ENCODE data around the gene MED15. TPM values are rescaled to one million over a fixed set of nuclear protein-coding genes. Genes with fewer than 3 reads are reported as not detected.

Gene MED15
- total and polyA plus RNA-seq, 2 of the 4 experiments (the other 2 are of a cell fraction), result 19.0 to 68.8 TPM

- H4K8ac ChIP-seq (ENCODE audit: low read depth in 2 of 2, low read length in 2 of 2), result no peak overlapping the region
- no peak overlapping the region for H2AFZ ChIP-seq (replicated peaks; ENCODE audit: low read length, poor library complexity)
- no peak overlapping the region for H2BK120ac ChIP-seq (ENCODE audit: low read depth, low read length)
- H3K4me3 ChIP-seq (ENCODE audit: insufficient read depth, low read depth, low read length), result no peak overlapping the region
- CTCF ChIA-PET, result interaction anchor here (1.3 to 3.2 kb wide), 5 partner anchors 8 to 54 kb away, joined by 4 to 16 read pairs (median 7); no protein-coding TSS in a partner anchor
- POLR2A ChIA-PET (ENCODE audit: unreplicated experiment), result no interaction called here
- ATAC-seq (ENCODE audit: low read depth) (no peak), DNase-seq (no peak)
- no peak overlapping the region for H3K4ac ChIP-seq (ENCODE audit: low read depth, low read length)
- H4K5ac ChIP-seq (ENCODE audit: low read depth, low read length), result no peak overlapping the region
- in situ Hi-C loops (cut with MboI; ENCODE audit: low sequenced_read_pairs) (no loop called here), intact Hi-C loops (cut with micrococcal nuclease) (no loop called here), dilution Hi-C loops (cut with HindIII; ENCODE audit: low sequenced_read_pairs, unreplicated experiment) (no loop called here)
- no peak for TF ChIP-seq RAD21 (IDR thresholded peaks at IDR 0.05; ENCODE audit: low read length)
- no peak for TF ChIP-seq RFX5 (IDR thresholded peaks at IDR 0.05; ENCODE audit: low read depth, low read length)
- TF ChIP-seq MAZ (IDR thresholded peaks at IDR 0.05; ENCODE audit: borderline replicate concordance, low read depth, low read length), result no peak
- TF ChIP-seq RCOR1 (IDR thresholded peaks at IDR 0.05; ENCODE audit: insufficient replicate concordance, low read length), result no peak
- no peak for TF ChIP-seq USF2 (IDR thresholded peaks at IDR 0.05; ENCODE audit: low read depth, low read length)
- no peak for TF ChIP-seq CEBPB (IDR thresholded peaks at IDR 0.05; ENCODE audit: low read depth, low read length)
- no peak for TF ChIP-seq MAFK (IDR thresholded peaks at IDR 0.05; ENCODE audit: low read depth, low read length)
- no peak for TF ChIP-seq NFE2L2 (IDR thresholded peaks at IDR 0.05; ENCODE audit: low read depth, low read length)
- TF ChIP-seq FOS (IDR thresholded peaks at IDR 0.05; ENCODE audit: low read depth, low read length), result no peak
- no peak for TF ChIP-seq ELK1 (IDR thresholded peaks at IDR 0.05; ENCODE audit: borderline replicate concordance, low read depth, low read length)
- no peak for TF ChIP-seq BHLHE40 (IDR thresholded peaks at IDR 0.05; ENCODE audit: low read depth, low read length)
- no peak for TF ChIP-seq CTCF (conservative IDR thresholded peaks at IDR 0.05; ENCODE audit: low read depth, low read length)
- TF ChIP-seq POLR2A (IDR thresholded peaks at IDR 0.05; ENCODE audit: low read depth, low read length), result no peak
- TF ChIP-seq MXI1 (IDR thresholded peaks at IDR 0.05; ENCODE audit: borderline replicate concordance, low read depth, low read length), result no peak
- TF ChIP-seq SMC3 (IDR thresholded peaks at IDR 0.05; ENCODE audit: low read depth, low read length), result no peak
- TF ChIP-seq CHD1 (IDR thresholded peaks at IDR 0.05; ENCODE audit: low read depth, low read length), result no peak
- BruUV-seq (replicated peaks), result no TSS peak
- no peak overlapping the region for H2BK15ac ChIP-seq (ENCODE audit: low read depth, low read length)
- H3K9ac ChIP-seq (ENCODE audit: low read depth, low read length), result no peak overlapping the region
- H2AK5ac ChIP-seq (ENCODE audit: low read depth, low read length), result no peak overlapping the region; the same call in 1 of the 2 replicates
- no peak overlapping the region for H2AK9ac ChIP-seq (replicated peaks; ENCODE audit: low read depth, low read length, poor library complexity)
- peaks cover 54% of the 10 kb centered on the region for H4K20me1 ChIP-seq (ENCODE audit: insufficient read depth, low read length)
- WGBS, 2 experiments (ENCODE audit: extremely low coverage in 2 of 2, insufficient read length in 1 of 2), result no CpG with 5 or more reads among the region's 4 CpGs
- peaks cover 26% of the 10 kb centered on the region for H3K9me1 ChIP-seq (ENCODE audit: insufficient read depth, low read length)
- H3K56ac ChIP-seq (ENCODE audit: extremely low read depth, insufficient read depth, low read length), result no peak overlapping the region
- H2BK5ac ChIP-seq (ENCODE audit: low read depth, low read length, poor library complexity, severe bottlenecking), result no peak overlapping the region
- no peak overlapping the region for H2BK20ac ChIP-seq (ENCODE audit: low read depth, low read length)
- H3K14ac ChIP-seq (replicated peaks; ENCODE audit: low read depth, low read length), result no peak overlapping the region
- H3K36me3 ChIP-seq (ENCODE audit: control insufficient read depth, insufficient read depth, low read length), result peaks cover 56% of the 10 kb centered on the region
- H3K79me1 ChIP-seq (ENCODE audit: low read depth in 1 of 2, low read length in 2 of 2), result peaks cover 29 to 86% of the 10 kb centered on the region in 2 experiments
- H3K4me2 ChIP-seq (ENCODE audit: low read depth, low read length), result no peak overlapping the region
- H3K27me3 ChIP-seq (ENCODE audit: control insufficient read depth, insufficient read depth, low read length), result no peaks in the 10 kb centered on the region
- H3K4me1 ChIP-seq (ENCODE audit: control insufficient read depth, insufficient read depth, low read length), result peaks cover 28% of the 10 kb centered on the region
- no peak overlapping the region for H3K27ac ChIP-seq (ENCODE audit: insufficient read depth, low read length)
- no peak overlapping the region for H4K91ac ChIP-seq (ENCODE audit: insufficient read depth, low read depth, low read length)
- no peak overlapping the region for H3K23ac ChIP-seq (ENCODE audit: low read depth, low read length)
- no peaks in the 10 kb centered on the region for H3K9me3 ChIP-seq (ENCODE audit: control insufficient read depth, insufficient read depth, low read length)
- H3K18ac ChIP-seq (ENCODE audit: low read depth, low read length), result no peak overlapping the region
Measured at GRCh38 chr22:20563466-20563906, 56.1 kb downstream of the MED15 start.

Data from IMR-90 (cell line).